ENCODE data around the gene TRIM44.

- TF ChIP-seq CTCF (IDR thresholded peaks at IDR 0.05; ENCODE audit: low read depth, low read length) (no peak), POLR2A (IDR thresholded peaks at IDR 0.05; ENCODE audit: extremely low read depth, insufficient read length) (no peak), MAX (IDR thresholded peaks at IDR 0.05; ENCODE audit: low read depth, low read length) (no peak), MYC (IDR thresholded peaks at IDR 0.05; ENCODE audit: low read depth, low read length) (no peak)
Observed at GRCh38 chr11:35617687-35618496, 44.7 kb upstream of the TRIM44 start, which contains the start of gene FJX1.
